H1 (cell line): Measurements from ENCODE around the gene NLRP10. TPM values are rescaled to one million over a fixed set of nuclear protein-coding genes. Genes with fewer than 3 reads are reported as not detected.

Experiments used
- CTCF ChIA-PET: fragments of 300-600 bp; sonication (Branson Sonifier 250); formaldehyde crosslinking; loops from one replicate; lab custom pipeline; 2021; ENCODE audit not compliant: partially characterized antibody; lab: Charles Lee
- POLR2A ChIA-PET: fragments of 300-600 bp; sonication (Branson Sonifier 250); formaldehyde crosslinking; loops from one replicate; lab custom pipeline; 2021; ENCODE audit warnings: inconsistent platforms; ENCODE audit not compliant: partially characterized antibody; lab: Charles Lee
- DNase-seq, 2 experiments: peaks; one replicate each; pipeline versions ENCODE4 v3.0.0 to v3.0.0-alpha.2; 2010 to 2022; ENCODE audit warnings: low spot score in 2 of 2, low read depth in 1 of 2, mixed read lengths in 1 of 2
- FAIRE-seq: peaks from 2 replicates; lab custom pipeline; 2011; peaks lifted over from hg19 to GRCh38; lab: Jason Lieb, UNC
- H2AFZ ChIP-seq: 2 replicates; pipeline ENCODE4 v1.8.1; 2012; ENCODE audit warnings: low read length, inconsistent platforms
- H2AK5ac ChIP-seq: 2 replicates; pipeline ENCODE4 v1.6.1; 2013; ENCODE audit warnings: low read depth, low read length
- H2BK120ac ChIP-seq: replicated peaks from 2 replicates; pipeline ENCODE3; 2013; ENCODE audit warnings: low read depth, low read length, inconsistent platforms
- H2BK12ac ChIP-seq: 2 replicates; pipeline ENCODE4 v1.6.1; 2013; ENCODE audit warnings: low read depth, low read length
- H2BK15ac ChIP-seq: 2 replicates; pipeline ENCODE4 v1.6.1; 2013; ENCODE audit warnings: low read length
- H2BK20ac ChIP-seq: 2 replicates; pipeline ENCODE4 v1.6.1; 2013; ENCODE audit warnings: low read length
- H2BK5ac ChIP-seq: 2 replicates; pipeline ENCODE4 v1.6.1; 2013; ENCODE audit warnings: low read depth, low read length
- H3K14ac ChIP-seq: 2 replicates; pipeline ENCODE4 v1.6.1; 2013; ENCODE audit warnings: inconsistent platforms; ENCODE audit not compliant: insufficient read length
- H3K18ac ChIP-seq: 2 replicates; pipeline ENCODE4 v1.6.1; 2013; ENCODE audit warnings: low read length; ENCODE audit errors: extremely low read depth
- H3K23ac ChIP-seq: 2 replicates; pipeline ENCODE4 v1.6.1; 2013; ENCODE audit warnings: inconsistent platforms; ENCODE audit not compliant: insufficient read length
- H3K23me2 ChIP-seq: 2 replicates; pipeline ENCODE4 v1.6.1; 2013; ENCODE audit warnings: low read depth, low read length
- H3K27ac ChIP-seq: 2 replicates; pipeline ENCODE4 v1.6.1; 2011; ENCODE audit warnings: low read depth, low read length, inconsistent platforms
- H3K27me3 ChIP-seq, 4 experiments: replicated peaks in 1 of 4; 1 replicate in 1 of 4; 2 replicates in 3 of 4; pipeline versions ENCODE4 v1.6.1 to v1.8.1; 2011 to 2013; ENCODE audit warnings: low read length in 3 of 4, mild to moderate bottlenecking in 3 of 4, inconsistent platforms in 2 of 4, mixed read lengths in 2 of 4, moderate library complexity in 1 of 4; ENCODE audit not compliant: control insufficient read depth in 3 of 4, insufficient read depth in 3 of 4; ENCODE audit errors: extremely low read depth in 1 of 4
- H3K36me3 ChIP-seq, 4 experiments: 2 replicates each; pipeline versions ENCODE4 v1.6.1 to v1.8.1; 2011 to 2013; ENCODE audit warnings: mild to moderate bottlenecking in 4 of 4, low read length in 3 of 4, moderate library complexity in 2 of 4, control low read depth in 1 of 4, inconsistent platforms in 1 of 4; ENCODE audit not compliant: insufficient read depth in 4 of 4, control insufficient read depth in 2 of 4
- H3K4ac ChIP-seq: replicated peaks from 2 replicates; pipeline ENCODE3; 2013; ENCODE audit warnings: low read length, low read depth, mixed read lengths, inconsistent platforms; ENCODE audit not compliant: insufficient read length
- H3K4me1 ChIP-seq, 4 experiments: replicated peaks in 1 of 4; 1 replicate in 1 of 4; 2 replicates in 3 of 4; pipeline versions ENCODE4 v1.6.1 to v1.8.1; 2011 to 2013; ENCODE audit warnings: low read length in 3 of 4, inconsistent platforms in 2 of 4, mixed read lengths in 1 of 4; ENCODE audit not compliant: insufficient read depth in 4 of 4, control insufficient read depth in 3 of 4
- H3K4me2 ChIP-seq, 2 experiments: 2 replicates each; pipeline versions ENCODE4 v1.6.1 to v1.8.1; 2011 to 2013; ENCODE audit warnings: low read depth in 2 of 2, low read length in 2 of 2, control low read depth in 1 of 2, inconsistent platforms in 1 of 2, mild to moderate bottlenecking in 1 of 2; ENCODE audit not compliant: insufficient read depth in 1 of 2
- H3K4me3 ChIP-seq, 4 experiments: fragments of 200-600, 300-600 bp in 1 of 4; sonication (generic), shearing (Covaris generic), sonication (Bioruptor Twin) in 1 of 4; 2 replicates each; pipeline versions ENCODE4 v1.5.1 to v1.8.1; 2011 to 2016; ENCODE audit warnings: low read length in 4 of 4, low read depth in 3 of 4, control low read depth in 2 of 4, inconsistent platforms in 2 of 4, mild to moderate bottlenecking in 2 of 4, mixed read lengths in 1 of 4, moderate library complexity in 1 of 4; ENCODE audit not compliant: insufficient read depth in 2 of 4; ENCODE audit errors: extremely low read depth in 1 of 4
- H3K56ac ChIP-seq: replicated peaks from 2 replicates; pipeline ENCODE3; 2013; ENCODE audit warnings: low read depth, mild to moderate bottlenecking, mixed read lengths, low read length, inconsistent platforms; ENCODE audit not compliant: insufficient read length
- H3K79me1 ChIP-seq: 2 replicates; pipeline ENCODE4 v1.6.1; 2013; ENCODE audit warnings: low read depth, low read length, control low read depth
- H3K79me2 ChIP-seq, 2 experiments: 2 replicates each; pipeline versions ENCODE4 v1.6.1 to v1.8.1; 2012 to 2013; ENCODE audit warnings: low read length in 2 of 2, mild to moderate bottlenecking in 2 of 2, inconsistent platforms in 1 of 2; ENCODE audit not compliant: insufficient read depth in 2 of 2, control insufficient read depth in 1 of 2
- H3K9ac ChIP-seq, 4 experiments: replicated peaks in 1 of 4; 1 replicate in 1 of 4; 2 replicates in 3 of 4; pipeline versions ENCODE4 v1.6.1 to v1.8.1; 2011 to 2013; ENCODE audit warnings: low read depth in 3 of 4, low read length in 3 of 4, control low read depth in 2 of 4, mild to moderate bottlenecking in 2 of 4, moderate library complexity in 2 of 4, inconsistent platforms in 1 of 4; ENCODE audit errors: extremely low read depth in 1 of 4
- H3K9me3 ChIP-seq, 2 experiments: 2 replicates each; pipeline versions ENCODE4 v1.6.1 to v1.8.1; 2012 to 2013; ENCODE audit warnings: mild to moderate bottlenecking in 2 of 2, moderate library complexity in 2 of 2, control low read depth in 1 of 2, inconsistent platforms in 1 of 2, low read depth in 1 of 2, low read length in 1 of 2, mixed read lengths in 1 of 2; ENCODE audit not compliant: insufficient read depth in 2 of 2
- H4K20me1 ChIP-seq, 2 experiments: replicated peaks in 1 of 2; 2 replicates each; pipeline versions ENCODE3 to v1.8.1; 2011 to 2013; ENCODE audit warnings: inconsistent platforms in 2 of 2, low read length in 2 of 2, mild to moderate bottlenecking in 1 of 2; ENCODE audit not compliant: insufficient read depth in 2 of 2, control insufficient read depth in 1 of 2
- H4K5ac ChIP-seq: 2 replicates; pipeline ENCODE4 v1.6.1; 2013; ENCODE audit warnings: low read length, low read depth, mixed read lengths, inconsistent platforms; ENCODE audit not compliant: insufficient read length
- H4K8ac ChIP-seq: 2 replicates; pipeline ENCODE4 v1.8.0; 2013; ENCODE audit warnings: mild to moderate bottlenecking, moderate library complexity, low read length, inconsistent platforms; ENCODE audit not compliant: insufficient read depth; ENCODE audit errors: extremely low read depth
- H4K91ac ChIP-seq: replicated peaks from 2 replicates; pipeline ENCODE3; 2013; ENCODE audit warnings: low read length, mixed read lengths, inconsistent platforms; ENCODE audit not compliant: insufficient read length
- ASH2L ChIP-seq: fragments of 200-600, 300-600 bp; sonication (generic); IDR thresholded peaks from one replicate; pipeline ENCODE4 v1.7.1; 2017; ENCODE audit warnings: low read length
- ATF2 ChIP-seq: IDR thresholded peaks from 2 replicates; pipeline ENCODE4 v1.6.1; 2012; ENCODE audit warnings: low read length, inconsistent platforms
- BACH1 ChIP-seq: IDR thresholded peaks from 2 replicates; pipeline ENCODE4 v1.6.1; 2012; ENCODE audit warnings: low read length, improper control_type of control experiment
- HDAC6 ChIP-seq: IDR thresholded peaks from one replicate; pipeline ENCODE4 v1.7.1; 2012; ENCODE audit warnings: low read depth, mild to moderate bottlenecking, inconsistent platforms, low read length, moderate library complexity
- JUND ChIP-seq: IDR thresholded peaks from 2 replicates; pipeline ENCODE4 v1.6.1; 2011; ENCODE audit warnings: mild to moderate bottlenecking, improper control_type of control experiment, low read length
- MAX ChIP-seq: IDR thresholded peaks from 2 replicates; pipeline ENCODE4 v1.6.1; 2012; ENCODE audit warnings: inconsistent platforms
- SIX5 ChIP-seq: IDR thresholded peaks from 2 replicates; pipeline ENCODE4 v1.6.1; 2011; ENCODE audit warnings: mild to moderate bottlenecking, low read depth, low read length
- USF2 ChIP-seq: IDR thresholded peaks from 2 replicates; pipeline ENCODE4 v1.6.1; 2011; ENCODE audit warnings: low read length, improper control_type of control experiment
- WGBS, 2 experiments: shearing (Covaris generic) in 1 of 2; methylation state at CpG; one replicate each; pipeline versions ENCODE4 v1.1.6 to v1.1.7; 2013 to 2015; ENCODE audit warnings: low lambda C conversion rate in 2 of 2, mixed read lengths in 2 of 2, inconsistent platforms in 1 of 2, low coverage in 1 of 2, missing lambda C conversion rate in 1 of 2; ENCODE audit not compliant: insufficient replicate concordance in 2 of 2, insufficient coverage in 1 of 2, insufficient read length in 1 of 2; ENCODE audit errors: extremely low coverage in 1 of 2, missing lambda C conversion rate in 1 of 2; 5-methylcytosine and 5-hydroxymethylcytosine counted together
- polyA plus RNA-seq, 7 experiments: library from polyadenylated mRNA; depleted of rRNA in 3 of 7; stranded (reverse) in 5 of 7; unstranded in 2 of 7; fragments of >200 nt in 5 of 7; fragments of 200-250 nt in 2 of 7; gene quantifications; 1 replicate in 5 of 7; 2 replicates in 1 of 7; 4 replicates in 1 of 7; pipeline versions ENCODE4 v1.2.1 to v1.2.3, GENCODE V29; 2011 to 2013; ENCODE audit warnings: missing spikeins in 2 of 7, mixed read lengths in 2 of 7
- total RNA-seq: library from RNA; stranded (reverse); fragmentation: NEBNext Ultra II Directional; extraction: Animal tissue kit (Norgen Biotek cat#: 25700); gene quantifications from 2 replicates; pipeline ENCODE4 v1.2.1, GENCODE V29; 2021

Gene NLRP10
- total and polyA plus RNA-seq, 2 of the 8 experiments (the other 6 are each of a cell fraction or from before 2014, with no cell fraction given) = 0.71 TPM; not detected in 1

- ChIA-PET POLR2A (interaction anchor here (0.7 kb wide), 1 partner anchor 35 kb away, joined by 4 read pairs; no protein-coding TSS in a partner anchor), CTCF (no interaction called here)
- no peak within 1 kb of the TSS for H3K23ac ChIP-seq
- H3K79me1 ChIP-seq = no peaks in the 10 kb centered on the region
- no peaks in the 10 kb centered on the region for H3K79me2 ChIP-seq
- FAIRE-seq = no peak
- no peak within 1 kb of the TSS for H3K4me2 ChIP-seq
- 89% methylated on average over 2 of the region's 2 CpGs; no CpG with 5 or more reads in 1 of the 2 experiments for WGBS, 2 experiments
- no peak within 1 kb of the TSS for H3K18ac ChIP-seq
- H3K27ac ChIP-seq = no peak within 1 kb of the TSS
- no peaks in the 10 kb centered on the region for H3K27me3 ChIP-seq
- no peaks in the 10 kb centered on the region for H3K36me3 ChIP-seq
- no peaks in the 10 kb centered on the region for H3K23me2 ChIP-seq
- H3K9me3 ChIP-seq = no peaks in the 10 kb centered on the region
- DNase-seq = no peak
- no peak within 1 kb of the TSS for H3K9ac ChIP-seq
- H4K5ac ChIP-seq = no peak within 1 kb of the TSS
- no peak within 1 kb of the TSS for H2BK15ac ChIP-seq
- H4K20me1 ChIP-seq = no peaks in the 10 kb centered on the region
- no peak within 1 kb of the TSS for H3K4ac ChIP-seq
- no peak within 1 kb of the TSS for H2BK5ac ChIP-seq
- H2BK12ac ChIP-seq = no peak within 1 kb of the TSS
- H2AFZ ChIP-seq = no peak within 1 kb of the TSS
- no peak within 1 kb of the TSS for H2BK20ac ChIP-seq
- H3K14ac ChIP-seq = no peak within 1 kb of the TSS
- H2AK5ac ChIP-seq = no peak within 1 kb of the TSS
- no peak within 1 kb of the TSS for H3K4me3 ChIP-seq
- no peak within 1 kb of the TSS for H3K56ac ChIP-seq
- no peak within 1 kb of the TSS for H2BK120ac ChIP-seq
- no peak within 1 kb of the TSS for H4K8ac ChIP-seq
- H4K91ac ChIP-seq = no peak within 1 kb of the TSS
- H3K4me1 ChIP-seq = no peaks in the 10 kb centered on the region
- TF ChIP-seq HDAC6 (no peak), USF2 (no peak), ASH2L (no peak), SIX5 (no peak), ATF2 (no peak), MAX (no peak), JUND (no peak), BACH1 (no peak)
Measured at GRCh38 chr11:7941608-7942007, 23.6 kb downstream of the NLRP10 start, which contains the start of gene OR10A3. Gene OR10A3, minus strand, starts transcription at chr11:7941708. Its CDS starts 2,188 bp downstream, at chr11:7939520.
